ENCODE results near the gene PPP1R13B.
"Not testable (repeated sequence)": the region's sequence is repeated elsewhere in the genome, so short reads cannot be mapped to it uniquely, and the experiment has no call there.

PPP1R13B gene

DNA sequence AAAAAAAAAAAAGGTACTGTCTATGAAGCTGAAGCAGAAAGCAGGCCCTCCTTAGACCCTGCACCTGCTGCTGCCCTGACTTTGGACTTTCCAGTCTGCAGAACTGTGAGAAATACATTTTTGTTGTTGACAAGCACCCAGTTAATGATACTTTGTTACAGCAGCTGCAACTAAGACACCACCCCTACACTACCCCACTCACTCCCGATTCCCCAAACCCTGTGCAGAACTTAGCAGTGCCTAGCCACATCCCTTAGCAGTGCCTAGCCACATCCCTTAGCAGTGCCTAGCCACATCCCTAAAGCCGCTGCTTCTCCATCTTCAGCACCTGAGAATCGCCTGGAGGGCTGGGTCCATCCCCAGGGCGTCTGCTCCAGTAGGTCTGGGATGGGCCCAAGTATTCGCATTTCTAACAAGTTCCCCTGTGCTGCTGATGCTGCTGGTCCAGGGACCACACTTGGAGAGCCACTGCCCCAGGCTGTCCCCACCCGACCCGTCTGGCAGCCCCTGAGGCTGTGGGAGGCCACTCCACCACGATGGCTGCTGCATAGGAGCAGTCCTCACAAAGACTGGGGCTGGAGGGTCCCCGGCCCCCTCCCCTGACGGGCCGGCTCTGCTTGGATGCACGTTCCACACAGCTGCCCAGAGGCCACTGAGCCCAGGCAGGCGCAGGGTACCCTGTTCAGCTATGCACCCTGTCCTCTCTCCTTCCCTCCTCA lies 10.8 kb upstream of the PPP1R13B start:
- no peak for DNase-seq

DNA sequence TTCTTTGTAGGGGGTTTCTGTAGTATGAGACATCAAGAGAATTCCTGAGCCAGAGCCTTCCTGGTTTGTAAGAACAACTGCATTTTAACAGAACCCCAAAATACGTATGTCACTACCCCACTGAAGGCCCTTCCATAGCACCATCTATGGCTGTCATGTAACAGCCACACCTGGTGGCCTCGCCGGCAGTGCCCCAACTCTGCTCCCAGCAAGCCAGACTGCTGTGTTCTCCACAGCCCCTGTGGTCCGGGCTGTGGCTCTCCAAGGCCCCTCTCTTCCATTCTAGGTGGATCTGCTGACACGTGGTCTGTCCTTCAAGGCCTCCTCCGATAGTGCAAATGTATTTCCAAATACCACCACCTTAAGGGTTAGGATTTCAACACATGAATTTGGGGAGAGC lies 9.9 kb upstream of the PPP1R13B start:
- DNase-seq: no peak

DNA sequence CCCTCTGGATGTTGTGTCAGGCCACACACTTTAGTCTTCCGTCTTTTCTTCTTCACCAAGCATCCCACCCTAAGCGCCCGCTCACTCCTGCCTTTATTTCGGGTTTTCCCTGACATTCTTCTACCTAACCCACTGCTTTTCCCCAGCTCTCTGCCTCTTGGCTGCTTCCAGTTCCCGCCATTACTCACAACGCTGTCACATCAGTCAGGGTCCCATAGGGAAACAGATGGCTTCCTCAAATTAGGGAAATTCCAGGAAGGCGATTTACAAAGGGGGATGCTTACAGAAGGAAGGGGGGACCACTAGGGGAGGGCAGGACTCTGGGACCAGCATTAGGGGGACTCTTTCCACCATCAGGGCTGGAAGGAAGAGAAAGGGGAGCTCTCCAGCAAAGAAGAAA lies 9.2 kb upstream of the PPP1R13B start:
- DNase-seq: no peak

DNA sequence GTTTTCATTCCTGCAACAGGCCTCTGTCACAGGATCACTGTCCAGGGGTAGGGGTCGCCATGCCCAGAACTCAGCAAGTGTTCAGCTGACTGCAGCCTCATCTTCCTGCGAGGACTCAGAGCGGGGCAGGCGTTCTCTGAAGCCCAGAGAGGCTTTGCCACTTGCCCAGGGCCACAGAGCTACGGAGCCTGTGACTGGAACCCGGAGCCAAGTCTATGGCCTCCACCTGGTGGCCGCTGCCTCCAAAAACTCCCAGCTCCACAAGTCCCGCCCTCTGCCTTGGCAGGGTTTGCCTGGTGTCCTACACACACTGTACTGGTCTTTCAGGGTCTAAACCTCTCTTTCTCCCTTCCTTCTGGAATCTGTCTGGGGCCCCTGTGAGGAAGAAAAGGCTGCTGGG lies 8.7 kb upstream of the PPP1R13B start:
- no peak for DNase-seq

DNA sequence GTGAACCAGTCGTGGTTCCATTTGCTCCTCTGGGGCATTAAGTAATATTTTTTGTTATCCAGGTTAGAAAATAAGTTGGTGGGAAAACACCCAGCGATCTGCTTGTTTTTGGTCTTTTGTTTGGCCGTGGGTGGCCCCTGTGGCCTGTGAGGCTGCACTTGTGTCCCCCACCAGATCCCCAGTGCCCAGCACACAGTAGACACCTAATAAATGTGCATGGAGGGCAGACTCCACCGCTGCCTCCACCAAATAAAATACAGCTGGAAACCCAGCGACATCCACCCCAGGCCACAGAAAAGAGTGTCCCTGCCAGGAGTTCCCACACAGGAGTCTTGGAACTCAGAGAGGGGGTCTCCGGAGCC lies 8.3 kb upstream of the PPP1R13B start:
- DNase-seq: no peak

DNA sequence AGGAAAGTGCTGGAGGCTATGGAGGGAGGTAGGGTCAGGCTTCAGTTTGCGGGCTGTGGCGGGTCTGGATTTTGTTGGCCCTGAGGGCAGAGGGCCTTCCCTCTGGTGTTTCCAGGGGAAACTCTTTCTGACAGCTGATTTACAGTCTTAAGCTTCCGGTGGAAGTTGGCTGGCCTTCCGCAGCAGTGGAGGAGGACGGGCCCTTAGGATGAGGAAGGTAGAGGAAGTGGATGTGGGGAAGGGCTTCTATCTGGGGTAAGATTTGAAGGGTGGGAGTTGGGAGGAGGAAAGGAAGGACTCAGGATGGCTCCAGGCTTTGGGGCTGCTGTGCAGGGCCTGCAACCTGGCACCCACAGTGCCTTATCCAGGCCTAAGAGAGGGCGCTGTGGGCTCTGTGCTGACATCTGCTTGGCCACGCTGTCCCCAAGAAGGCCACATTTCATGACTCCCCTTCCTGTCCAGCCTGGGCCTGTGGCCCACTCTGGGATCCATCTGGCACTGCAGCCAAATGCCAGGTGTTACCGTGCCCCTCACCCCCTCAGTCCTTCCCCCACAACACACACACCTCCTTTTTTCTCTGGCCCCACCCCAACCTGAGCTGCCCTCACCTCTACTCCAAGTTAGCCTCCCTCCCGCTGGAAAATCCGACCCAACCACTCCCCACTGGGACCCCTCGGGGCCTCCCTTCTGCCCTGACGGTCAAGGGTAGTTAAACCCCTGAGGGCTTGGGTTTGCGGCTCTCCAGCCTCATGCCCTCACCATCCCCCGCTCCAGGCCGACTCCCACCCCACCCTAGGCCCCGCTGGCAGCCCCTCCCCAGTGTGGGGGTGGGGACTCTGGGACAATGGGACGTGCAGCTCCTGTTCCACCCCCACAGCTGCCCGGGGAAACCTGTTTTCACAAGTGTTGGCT lies 7.7 kb upstream of the PPP1R13B start:
- DNase-seq: no peak

DNA sequence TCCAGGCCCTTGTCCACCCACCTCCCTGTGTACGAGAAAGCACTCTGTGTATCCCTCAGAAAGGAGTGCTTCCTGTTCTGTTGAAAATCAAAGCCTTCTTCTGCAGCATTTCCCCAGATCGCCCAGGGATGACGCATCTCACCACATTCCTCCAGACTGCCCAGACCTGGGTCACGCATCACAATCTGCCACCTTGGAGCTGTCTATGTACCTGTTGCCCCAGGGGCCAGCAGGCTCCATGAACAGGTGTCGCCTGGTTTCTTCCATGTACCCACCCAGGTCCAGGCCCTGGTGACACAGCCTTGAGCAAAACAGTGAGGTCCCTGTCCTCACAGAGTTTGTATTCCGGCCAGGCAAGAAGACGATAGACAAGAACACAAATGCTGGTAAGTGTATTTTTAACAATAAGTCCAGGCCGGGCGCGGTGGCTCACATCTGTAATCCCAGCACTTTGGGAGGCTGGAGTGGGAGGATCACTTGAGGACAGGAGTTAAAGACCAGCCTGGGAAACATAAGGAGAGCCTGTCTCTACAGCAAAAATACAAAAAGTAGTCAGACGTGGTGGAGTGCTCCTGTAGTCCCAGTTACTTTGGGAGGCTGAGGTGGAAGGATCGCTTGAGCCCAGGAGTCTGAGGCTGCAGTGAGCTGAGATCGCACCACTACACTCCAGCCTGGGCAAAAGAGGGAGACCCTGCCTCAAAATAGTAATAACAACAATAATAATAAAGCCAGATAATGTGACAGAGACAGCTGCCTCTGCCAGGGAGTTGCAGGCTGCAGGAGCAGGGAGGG lies 6.8 kb upstream of the PPP1R13B start:
- DNase-seq: no peak

DNA sequence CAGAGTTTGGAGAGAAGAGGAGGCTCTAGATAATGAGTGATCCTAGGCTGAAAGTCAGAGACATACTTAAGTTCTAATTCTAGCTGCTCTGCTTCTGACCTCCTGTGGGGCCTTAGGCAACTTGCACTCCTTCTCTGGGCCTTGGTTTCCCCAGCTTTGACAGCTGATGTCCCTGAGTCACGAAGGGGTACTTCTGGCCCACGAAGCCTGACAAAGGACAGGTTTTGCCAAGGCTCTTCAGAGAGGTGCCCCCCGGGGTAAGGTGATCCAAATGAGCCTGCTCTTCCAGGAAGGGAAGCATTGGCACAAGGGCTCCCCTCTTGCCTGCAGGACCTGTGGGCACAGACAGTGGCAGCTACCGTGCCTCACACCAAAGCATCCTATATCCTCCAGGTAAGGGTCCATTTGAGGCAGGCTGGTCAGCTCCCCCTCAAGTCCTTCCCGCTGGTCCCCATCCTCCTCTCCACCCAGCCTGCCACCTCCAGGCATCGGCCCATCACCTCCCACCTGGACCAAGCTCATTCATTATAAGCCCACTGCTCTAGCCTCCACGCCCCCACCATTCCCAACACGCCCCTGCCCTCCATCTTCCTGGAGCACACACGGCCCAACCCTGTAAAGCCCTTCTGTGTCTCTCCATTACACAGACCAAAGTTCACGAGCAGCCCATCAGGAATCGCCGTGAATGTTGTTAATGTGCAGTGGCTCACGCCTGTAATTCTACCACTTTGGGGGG lies 1.9 kb upstream of the PPP1R13B start:
- DNase-seq: no peak

DNA sequence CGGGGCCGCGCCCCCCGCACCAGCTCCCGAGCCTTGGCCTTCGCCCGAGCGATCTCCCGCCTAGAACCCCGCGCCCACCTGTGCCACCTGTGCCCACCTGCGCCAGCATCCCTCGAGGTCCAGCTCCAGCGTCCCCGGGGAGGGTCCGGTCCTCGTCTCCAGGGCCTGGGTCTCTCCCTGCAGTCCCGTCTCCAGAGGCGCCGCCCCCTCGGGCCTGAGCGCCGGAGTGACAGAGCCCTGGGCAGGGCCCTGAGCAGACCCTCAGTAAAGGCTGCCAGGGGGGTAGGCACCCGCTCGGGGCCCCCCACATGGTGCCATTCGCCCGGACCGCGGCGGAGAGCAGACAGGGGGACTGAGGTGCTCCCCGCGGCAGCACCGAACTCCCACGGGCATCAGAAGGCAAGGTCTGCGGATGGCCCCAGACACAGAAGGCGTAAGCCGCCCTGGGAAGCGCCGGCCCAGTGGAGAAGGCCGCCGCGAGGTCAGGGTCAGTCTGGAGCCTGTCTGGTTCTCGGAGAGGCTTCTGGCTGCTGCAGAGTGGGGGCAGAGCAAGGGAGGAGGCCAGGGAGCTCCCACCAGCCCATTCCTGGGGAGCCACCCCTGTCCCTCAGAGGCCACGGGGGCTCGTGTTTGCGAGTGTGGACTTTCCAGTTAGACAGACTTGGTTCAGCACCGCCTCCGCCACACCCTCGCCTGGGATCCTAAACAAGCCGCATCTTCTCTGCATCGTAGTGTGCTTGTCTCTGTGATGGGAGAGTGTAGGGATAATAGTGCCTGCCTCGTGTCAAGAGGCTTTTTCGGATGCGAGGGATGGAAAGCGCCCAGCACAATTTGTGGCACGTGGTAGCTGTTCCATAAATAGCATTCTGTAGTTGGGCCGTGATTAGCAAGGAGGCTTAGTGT lies 1.1 kb upstream of the PPP1R13B start:
- DNase-seq: no peak

DNA sequence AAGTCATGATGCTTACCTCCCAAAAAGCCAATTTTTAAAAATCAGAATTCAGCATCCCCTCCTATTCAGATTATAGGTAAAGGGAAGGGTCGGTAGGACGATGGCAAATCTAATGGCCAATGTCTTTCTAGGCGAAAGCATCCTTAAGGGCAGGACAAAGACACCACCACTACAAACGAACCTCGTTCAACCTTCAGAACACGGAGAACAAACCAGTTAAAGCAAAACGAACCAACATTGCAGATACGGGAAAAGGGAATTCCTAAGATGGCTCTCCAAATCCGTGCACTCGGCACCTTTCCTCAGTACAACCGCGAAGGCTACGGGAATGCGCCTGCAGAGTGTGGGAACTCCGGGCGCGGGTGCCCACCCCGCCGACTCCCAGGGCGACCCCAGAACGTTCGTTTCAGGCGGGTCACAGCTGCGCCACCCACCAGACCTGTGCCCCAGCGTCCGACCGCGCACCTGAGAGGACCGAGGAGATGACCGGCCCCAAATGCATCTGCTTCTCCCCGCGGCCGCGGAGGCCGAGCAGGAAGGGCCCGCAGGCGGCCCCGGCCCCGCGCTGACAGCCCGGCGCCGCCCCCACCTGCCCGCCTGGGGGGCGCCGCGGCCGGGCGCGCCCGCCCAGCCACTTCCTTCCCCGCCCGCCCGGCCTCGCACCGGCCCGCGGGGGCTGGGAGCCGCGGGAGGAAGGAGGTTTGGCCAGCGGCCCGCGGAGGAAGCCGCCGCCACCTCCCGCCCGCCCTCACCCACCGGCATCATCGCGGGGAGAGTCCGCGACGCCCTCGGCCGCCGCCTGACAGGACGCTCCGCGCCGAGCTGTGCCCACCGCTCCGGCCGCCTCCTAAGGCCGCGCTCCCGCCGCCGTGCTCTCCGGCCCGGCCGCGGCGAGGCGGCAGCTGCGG lies 578 bp downstream of the PPP1R13B start:
- DNase-seq: no peak

DNA sequence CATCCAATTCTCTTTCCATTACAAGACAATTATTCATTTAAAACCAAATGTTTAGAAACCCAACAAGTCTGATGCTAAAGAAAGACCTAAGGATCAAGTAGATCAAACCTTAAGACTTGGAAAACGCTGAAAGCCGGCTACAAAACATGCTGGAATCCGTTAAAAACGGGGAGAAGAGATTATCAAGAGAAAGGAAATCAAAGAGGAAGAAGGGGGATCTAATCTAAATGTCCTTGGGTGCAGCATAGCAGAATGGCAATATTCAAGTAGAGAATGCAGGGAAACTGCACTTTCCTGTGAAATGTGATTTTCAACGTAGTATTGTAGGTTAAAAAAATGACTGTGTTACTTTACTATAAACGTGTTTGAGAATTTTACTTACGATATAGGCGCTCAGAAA lies 1.3 kb downstream of the PPP1R13B start:
- no peak for DNase-seq

DNA sequence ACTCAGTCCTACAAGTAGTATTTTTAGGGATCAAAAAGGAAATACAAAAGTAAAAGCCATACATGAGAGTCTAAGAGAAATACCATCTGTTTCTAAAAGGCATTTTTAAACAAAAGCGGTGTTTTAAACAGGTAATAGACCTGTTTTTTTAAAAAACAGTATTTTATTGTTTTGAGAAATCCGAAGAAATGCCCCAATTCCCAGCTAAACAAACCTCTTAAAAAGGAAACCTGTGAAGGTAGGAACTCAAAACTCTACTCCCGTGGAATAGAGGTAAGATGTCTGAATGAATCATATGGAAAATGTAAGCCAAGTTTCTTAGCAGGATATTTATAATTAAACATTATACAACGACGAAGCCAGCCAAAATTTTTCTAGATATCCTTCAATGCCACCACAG lies 2.0 kb downstream of the PPP1R13B start:
- DNase-seq: no peak

DNA sequence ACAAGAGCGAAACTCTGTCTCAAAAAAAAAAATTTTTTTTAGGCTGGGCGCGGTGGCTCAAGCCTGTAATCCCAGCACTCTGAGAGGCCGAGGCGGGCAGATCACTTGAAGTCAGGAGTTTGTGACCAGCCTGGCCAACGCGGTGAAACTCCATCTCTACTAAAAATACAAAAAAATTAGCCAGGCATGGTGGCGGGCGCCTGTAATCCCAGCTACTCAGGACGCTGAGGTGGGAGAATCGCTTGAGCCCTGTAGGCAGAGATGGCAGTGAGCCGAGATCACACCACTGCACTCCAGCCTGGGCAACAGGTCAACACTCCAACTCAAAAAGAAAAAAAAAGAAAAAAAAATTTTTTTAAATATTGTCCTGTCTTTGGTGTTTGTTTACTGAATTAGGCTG lies 6.1 kb downstream of the PPP1R13B start:
- not testable (repeated sequence) for DNase-seq

DNA sequence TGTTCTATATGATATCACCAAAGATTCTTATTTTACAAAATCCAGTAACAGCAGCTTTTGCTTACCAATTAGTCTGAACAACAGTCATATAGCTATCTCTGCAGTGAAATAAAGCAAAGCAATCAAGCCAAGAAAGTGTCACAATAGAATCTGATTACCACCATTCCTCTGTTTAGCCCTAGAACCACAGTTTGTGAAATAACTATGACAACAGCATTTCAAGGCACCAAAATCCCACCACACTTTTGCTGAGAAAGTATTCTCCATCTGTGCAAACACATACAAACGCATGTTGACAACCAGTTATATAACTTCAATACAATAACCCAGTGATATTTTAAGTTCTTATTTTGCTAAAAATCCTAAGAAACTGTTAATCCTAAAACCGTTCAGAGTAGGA lies 7.4 kb downstream of the PPP1R13B start:
- no peak for DNase-seq

DNA sequence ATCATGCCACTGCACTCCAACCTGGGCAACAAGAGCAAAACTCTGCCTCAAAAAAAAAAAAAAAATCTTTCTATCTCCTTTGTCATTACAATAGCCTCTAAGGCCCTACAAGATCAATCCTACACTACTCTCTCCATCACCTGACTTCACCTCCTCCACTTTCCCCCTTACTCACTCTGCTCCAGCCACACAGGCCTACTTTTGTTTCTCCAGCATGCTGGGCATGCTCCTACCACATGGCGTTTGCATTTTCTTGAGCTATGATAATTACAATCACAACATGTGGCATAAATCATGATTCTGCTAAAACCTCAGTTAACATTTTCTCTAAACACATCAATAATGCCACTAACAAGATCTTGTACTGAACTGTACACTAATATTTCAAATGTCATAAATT lies 7.8 kb downstream of the PPP1R13B start:
- DNase-seq: no peak

DNA sequence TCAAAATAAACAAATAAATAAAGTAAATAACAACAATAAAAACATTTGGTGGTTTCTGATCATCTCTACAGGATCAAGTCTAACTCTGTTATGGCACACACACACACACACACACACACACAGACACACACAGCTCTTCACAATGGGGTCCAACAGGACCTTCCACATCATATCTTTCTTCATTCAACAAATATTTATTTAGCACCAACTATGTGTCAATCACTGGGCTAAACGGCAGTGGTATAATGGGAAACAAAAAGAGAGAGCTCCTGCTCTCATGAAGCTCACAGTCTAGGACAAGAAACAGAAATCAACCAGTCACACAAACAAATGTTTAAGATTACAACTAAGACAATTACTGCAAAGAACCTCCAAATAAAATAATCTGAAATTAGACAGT lies 9.3 kb downstream of the PPP1R13B start:
- no peak for DNase-seq

DNA sequence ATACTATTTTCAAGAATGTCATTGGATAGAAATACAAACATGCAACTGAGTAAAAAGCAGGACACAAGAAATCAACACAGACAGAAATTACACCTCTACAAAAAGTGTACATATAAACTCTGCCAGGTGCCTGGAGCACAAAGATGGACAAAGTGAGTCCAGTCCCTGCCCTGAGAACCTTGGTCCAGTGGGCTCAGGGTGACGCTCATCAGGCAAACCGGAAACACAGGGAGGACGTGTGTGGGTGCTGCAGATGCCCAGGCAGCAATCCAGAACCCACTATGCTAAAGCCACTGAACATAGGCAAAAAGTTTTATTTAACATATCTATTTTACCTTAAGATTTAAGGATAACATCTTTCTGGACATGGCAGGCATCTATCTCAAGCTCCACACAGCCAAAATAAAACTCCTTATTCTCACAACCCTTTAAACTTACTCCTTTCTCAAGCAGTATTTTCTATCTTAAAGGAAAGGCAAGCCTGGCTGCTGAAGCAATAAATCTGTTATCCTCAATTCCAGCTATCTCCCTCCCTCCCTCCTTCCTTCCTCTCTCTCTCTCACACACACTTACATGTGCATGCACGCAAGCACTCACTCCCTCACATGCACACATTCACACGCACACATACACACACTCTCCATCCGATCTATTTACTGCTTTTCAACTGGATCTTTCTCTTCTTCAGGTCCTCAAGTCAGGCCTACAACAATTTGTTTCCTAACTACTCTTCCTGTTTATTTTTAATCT lies 10.2 kb downstream of the PPP1R13B start:
- no peak for DNase-seq

DNA sequence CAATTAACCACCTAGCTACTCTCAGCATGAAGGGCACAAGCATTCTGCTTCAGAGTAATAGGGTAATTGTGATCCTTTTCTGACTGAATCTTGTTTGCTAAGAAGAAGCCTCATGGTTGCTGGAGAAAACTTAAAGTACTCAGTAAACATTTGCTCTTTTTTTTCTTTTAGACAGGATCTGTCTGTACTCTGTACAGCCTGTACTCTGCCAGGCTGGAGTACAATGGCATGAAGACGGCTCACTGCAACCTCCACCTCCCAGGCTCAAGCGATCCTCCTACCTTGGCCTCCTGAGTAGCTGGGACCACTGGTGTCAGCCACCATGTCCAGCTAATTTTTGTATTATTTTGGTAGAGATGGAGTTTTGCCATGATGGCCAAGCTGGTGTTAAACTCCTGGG lies 12.4 kb downstream of the PPP1R13B start:
- DNase-seq: no peak

DNA sequence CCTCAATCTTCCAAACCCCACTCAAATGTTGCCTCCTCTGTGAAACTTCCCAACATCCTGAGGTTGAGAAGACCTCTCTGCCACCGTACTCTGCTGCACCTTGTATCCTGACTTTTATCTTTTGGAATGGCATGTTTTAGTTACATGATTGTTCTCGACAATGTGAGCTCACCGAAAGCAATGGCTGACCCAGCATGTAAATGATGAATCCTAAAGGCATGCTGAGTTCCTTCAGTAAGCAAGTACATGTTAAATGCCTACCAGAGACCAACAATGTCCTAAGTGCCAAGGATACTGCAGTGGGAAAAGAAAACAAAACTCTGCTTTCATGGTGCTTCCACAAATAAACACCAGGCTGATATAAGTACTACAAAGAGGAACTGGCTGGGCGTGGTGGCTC lies 13.7 kb downstream of the PPP1R13B start:
- DNase-seq: no peak

DNA sequence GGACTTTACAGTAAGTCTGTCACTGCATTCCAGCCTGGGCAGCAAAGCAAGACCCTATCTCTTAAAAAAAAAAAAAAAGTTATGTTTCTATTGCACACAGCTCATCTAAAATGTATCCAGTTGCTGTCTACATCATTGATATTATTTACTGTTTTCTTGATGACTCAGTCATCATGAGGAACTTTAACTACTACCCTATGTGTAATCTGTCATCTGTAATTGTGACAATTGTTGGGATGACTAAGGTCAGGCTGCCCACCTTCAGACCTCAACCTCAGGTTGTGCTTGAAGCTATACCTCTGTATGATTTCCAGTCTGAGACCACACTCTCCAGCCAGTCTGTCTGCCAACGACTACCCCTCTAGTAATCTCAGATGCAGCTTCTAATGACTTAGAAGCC lies 15.3 kb downstream of the PPP1R13B start:
- no peak for DNase-seq

Data from NCI-H1930 (cell line).